Measurements from ENCODE around the gene PLCB1. TPM values are rescaled to one million over a fixed set of nuclear protein-coding genes. Genes with fewer than 3 reads are reported as not detected.

The PLCB1 gene
- total RNA-seq, 1 experiment from 2014 or later = 11.3 TPM

DNA sequence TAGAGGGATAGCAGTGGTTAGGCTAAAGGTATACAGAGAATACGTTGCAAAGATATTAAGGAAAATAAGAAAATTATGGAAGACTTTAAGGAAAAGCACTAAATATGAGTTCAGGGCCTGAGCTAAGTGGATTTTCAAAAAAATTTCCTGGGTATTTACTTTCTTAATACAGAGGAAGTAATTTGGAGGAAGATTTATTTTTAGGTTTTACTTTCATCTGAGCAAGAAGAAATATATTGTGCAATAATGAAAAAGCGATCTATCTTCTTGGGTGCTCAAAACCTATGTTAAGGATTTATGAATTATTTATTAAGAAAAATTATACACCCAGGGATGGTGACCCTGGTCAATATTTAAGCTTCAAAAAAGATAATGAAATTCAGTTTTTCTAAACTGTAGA, 224.7 kb downstream of the PLCB1 start (continued):
- TF ChIP-seq, protein P1, sequence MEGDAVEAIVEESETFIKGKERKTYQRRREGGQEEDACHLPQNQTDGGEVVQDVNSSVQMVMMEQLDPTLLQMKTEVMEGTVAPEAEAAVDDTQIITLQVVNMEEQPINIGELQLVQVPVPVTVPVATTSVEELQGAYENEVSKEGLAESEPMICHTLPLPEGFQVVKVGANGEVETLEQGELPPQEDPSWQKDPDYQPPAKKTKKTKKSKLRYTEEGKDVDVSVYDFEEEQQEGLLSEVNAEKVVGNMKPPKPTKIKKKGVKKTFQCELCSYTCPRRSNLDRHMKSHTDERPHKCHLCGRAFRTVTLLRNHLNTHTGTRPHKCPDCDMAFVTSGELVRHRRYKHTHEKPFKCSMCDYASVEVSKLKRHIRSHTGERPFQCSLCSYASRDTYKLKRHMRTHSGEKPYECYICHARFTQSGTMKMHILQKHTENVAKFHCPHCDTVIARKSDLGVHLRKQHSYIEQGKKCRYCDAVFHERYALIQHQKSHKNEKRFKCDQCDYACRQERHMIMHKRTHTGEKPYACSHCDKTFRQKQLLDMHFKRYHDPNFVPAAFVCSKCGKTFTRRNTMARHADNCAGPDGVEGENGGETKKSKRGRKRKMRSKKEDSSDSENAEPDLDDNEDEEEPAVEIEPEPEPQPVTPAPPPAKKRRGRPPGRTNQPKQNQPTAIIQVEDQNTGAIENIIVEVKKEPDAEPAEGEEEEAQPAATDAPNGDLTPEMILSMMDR (IDR thresholded peaks at IDR 0.05) = no peak
- no peak for TF ChIP-seq FOXP1 (CRISPR knock-in tag; IDR thresholded peaks at IDR 0.05; ENCODE audit: borderline replicate concordance)
- TF ChIP-seq, protein P2, sequence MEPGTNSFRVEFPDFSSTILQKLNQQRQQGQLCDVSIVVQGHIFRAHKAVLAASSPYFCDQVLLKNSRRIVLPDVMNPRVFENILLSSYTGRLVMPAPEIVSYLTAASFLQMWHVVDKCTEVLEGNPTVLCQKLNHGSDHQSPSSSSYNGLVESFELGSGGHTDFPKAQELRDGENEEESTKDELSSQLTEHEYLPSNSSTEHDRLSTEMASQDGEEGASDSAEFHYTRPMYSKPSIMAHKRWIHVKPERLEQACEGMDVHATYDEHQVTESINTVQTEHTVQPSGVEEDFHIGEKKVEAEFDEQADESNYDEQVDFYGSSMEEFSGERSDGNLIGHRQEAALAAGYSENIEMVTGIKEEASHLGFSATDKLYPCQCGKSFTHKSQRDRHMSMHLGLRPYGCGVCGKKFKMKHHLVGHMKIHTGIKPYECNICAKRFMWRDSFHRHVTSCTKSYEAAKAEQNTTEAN (CRISPR knock-in tag; IDR thresholded peaks at IDR 0.05) = no peak
- no peak for TF ChIP-seq OVOL2 (CRISPR knock-in tag; IDR thresholded peaks at IDR 0.05; ENCODE audit: borderline replicate concordance)
- TF ChIP-seq, protein P3, sequence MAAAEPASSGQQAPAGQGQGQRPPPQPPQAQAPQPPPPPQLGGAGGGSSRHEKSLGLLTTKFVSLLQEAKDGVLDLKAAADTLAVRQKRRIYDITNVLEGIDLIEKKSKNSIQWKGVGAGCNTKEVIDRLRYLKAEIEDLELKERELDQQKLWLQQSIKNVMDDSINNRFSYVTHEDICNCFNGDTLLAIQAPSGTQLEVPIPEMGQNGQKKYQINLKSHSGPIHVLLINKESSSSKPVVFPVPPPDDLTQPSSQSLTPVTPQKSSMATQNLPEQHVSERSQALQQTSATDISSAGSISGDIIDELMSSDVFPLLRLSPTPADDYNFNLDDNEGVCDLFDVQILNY (CRISPR knock-in tag; IDR thresholded peaks at IDR 0.05) = no peak

DNA sequence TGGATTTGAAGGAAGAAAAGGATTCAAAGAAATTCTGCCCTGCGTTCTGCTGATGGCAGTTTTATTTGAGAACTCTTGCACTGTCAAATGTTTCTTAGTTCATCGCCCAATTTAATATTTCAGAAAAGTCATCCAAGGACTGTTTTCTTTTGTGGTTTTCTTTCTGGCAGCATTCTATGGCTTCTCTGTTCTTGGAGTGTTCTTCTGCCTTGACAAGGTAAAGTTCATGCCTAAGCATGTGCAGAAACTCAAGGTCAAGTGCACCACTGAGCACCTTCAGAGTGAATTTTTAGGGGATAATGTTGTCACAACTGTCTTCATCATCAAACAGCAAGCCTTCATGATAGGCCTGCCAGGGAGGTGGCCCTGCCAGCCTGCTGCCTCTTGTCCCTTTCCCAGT, 225.6 kb downstream of the PLCB1 start:
- ChIA-PET CTCF (no interaction called here), POLR2A (no interaction called here)
- no peak for TF ChIP-seq ZNF219 (CRISPR knock-in tag; IDR thresholded peaks at IDR 0.05; ENCODE audit: borderline replicate concordance)
- no peak for TF ChIP-seq RELA (CRISPR knock-in tag; IDR thresholded peaks at IDR 0.05; ENCODE audit: borderline replicate concordance)
- no peak for TF ChIP-seq CBFB (CRISPR knock-in tag; IDR thresholded peaks at IDR 0.05; ENCODE audit: low read depth)
- no peak for TF ChIP-seq TEAD4 (CRISPR knock-in tag; IDR thresholded peaks at IDR 0.05)
- TF ChIP-seq ZNF138 (CRISPR knock-in tag; conservative IDR thresholded peaks at IDR 0.05) = no peak
- no peak for TF ChIP-seq TP53 (CRISPR knock-in tag; IDR thresholded peaks at IDR 0.05)
- Mint-ChIP-seq H3K9me3 (no peaks in the 10 kb centered on the region), H3K27ac (no peak overlapping the region), H3K4me1 (peaks cover 28% of the 10 kb centered on the region), H3K27me3 (ENCODE audit: low read depth) (no peaks in the 10 kb centered on the region), H3K36me3 (no peaks in the 10 kb centered on the region), H3K4me3 (no peak overlapping the region)
- DNase-seq (ENCODE audit: low spot score) (no peak), ATAC-seq (no peak)

DNA sequence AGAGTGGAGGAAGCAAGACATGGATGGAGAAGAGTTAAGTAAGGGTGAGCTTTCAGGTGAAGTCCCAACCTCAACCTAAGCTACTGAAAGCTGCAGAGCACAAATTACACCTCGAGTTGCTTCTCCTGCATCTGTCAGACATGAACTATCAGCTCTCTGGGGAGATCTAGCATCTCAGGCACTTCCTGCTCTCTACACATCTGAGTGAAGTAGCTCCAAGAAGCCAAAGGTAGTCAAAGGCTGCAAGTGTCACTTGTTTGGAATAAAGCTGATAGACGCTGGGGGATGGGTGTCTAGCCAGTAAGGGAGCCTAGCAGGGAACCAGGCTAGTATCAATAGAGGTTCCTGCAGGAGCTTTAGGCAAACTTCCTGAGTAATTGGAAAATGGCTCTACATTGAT, 228.0 kb downstream of the PLCB1 start:
- POLR2A ChIA-PET = interaction anchor here (1.1 kb wide), 1 partner anchor 13 kb away, joined by 3 read pairs; no protein-coding TSS in a partner anchor
- Mint-ChIP-seq H3K27ac (peak overlapping the region; percentile 17; the same call in 1 of the 2 replicates), H3K4me1 (peaks cover 20% of the 10 kb centered on the region), H3K9me3 (no peaks in the 10 kb centered on the region), H3K36me3 (no peaks in the 10 kb centered on the region), H3K4me3 (no peak overlapping the region), H3K27me3 (ENCODE audit: low read depth) (no peaks in the 10 kb centered on the region)
- peak; percentile 79 for ATAC-seq
- CTCF ChIA-PET = interaction anchor here (0.8 to 2.1 kb wide), 7 partner anchors 39 to 363 kb away, joined by 3 to 7 read pairs (median 3); no protein-coding TSS in a partner anchor
- no peak for DNase-seq (ENCODE audit: low spot score)
- no peak for TF ChIP-seq ETV6 (CRISPR knock-in tag; IDR thresholded peaks at IDR 0.05)
- TF ChIP-seq RELA (CRISPR knock-in tag; IDR thresholded peaks at IDR 0.05; ENCODE audit: borderline replicate concordance) = no peak
- TF ChIP-seq JUN (CRISPR knock-in tag; IDR thresholded peaks at IDR 0.05) = no peak
- no peak for TF ChIP-seq TEAD1 (CRISPR knock-in tag; IDR thresholded peaks at IDR 0.05)
- TF ChIP-seq, protein P4, sequence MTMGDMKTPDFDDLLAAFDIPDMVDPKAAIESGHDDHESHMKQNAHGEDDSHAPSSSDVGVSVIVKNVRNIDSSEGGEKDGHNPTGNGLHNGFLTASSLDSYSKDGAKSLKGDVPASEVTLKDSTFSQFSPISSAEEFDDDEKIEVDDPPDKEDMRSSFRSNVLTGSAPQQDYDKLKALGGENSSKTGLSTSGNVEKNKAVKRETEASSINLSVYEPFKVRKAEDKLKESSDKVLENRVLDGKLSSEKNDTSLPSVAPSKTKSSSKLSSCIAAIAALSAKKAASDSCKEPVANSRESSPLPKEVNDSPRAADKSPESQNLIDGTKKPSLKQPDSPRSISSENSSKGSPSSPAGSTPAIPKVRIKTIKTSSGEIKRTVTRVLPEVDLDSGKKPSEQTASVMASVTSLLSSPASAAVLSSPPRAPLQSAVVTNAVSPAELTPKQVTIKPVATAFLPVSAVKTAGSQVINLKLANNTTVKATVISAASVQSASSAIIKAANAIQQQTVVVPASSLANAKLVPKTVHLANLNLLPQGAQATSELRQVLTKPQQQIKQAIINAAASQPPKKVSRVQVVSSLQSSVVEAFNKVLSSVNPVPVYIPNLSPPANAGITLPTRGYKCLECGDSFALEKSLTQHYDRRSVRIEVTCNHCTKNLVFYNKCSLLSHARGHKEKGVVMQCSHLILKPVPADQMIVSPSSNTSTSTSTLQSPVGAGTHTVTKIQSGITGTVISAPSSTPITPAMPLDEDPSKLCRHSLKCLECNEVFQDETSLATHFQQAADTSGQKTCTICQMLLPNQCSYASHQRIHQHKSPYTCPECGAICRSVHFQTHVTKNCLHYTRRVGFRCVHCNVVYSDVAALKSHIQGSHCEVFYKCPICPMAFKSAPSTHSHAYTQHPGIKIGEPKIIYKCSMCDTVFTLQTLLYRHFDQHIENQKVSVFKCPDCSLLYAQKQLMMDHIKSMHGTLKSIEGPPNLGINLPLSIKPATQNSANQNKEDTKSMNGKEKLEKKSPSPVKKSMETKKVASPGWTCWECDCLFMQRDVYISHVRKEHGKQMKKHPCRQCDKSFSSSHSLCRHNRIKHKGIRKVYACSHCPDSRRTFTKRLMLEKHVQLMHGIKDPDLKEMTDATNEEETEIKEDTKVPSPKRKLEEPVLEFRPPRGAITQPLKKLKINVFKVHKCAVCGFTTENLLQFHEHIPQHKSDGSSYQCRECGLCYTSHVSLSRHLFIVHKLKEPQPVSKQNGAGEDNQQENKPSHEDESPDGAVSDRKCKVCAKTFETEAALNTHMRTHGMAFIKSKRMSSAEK (CRISPR knock-in tag; IDR thresholded peaks at IDR 0.05; ENCODE audit: borderline replicate concordance) = no peak
- no peak for TF ChIP-seq SP1 (CRISPR knock-in tag; conservative IDR thresholded peaks at IDR 0.05)
- TF ChIP-seq, protein P5, sequence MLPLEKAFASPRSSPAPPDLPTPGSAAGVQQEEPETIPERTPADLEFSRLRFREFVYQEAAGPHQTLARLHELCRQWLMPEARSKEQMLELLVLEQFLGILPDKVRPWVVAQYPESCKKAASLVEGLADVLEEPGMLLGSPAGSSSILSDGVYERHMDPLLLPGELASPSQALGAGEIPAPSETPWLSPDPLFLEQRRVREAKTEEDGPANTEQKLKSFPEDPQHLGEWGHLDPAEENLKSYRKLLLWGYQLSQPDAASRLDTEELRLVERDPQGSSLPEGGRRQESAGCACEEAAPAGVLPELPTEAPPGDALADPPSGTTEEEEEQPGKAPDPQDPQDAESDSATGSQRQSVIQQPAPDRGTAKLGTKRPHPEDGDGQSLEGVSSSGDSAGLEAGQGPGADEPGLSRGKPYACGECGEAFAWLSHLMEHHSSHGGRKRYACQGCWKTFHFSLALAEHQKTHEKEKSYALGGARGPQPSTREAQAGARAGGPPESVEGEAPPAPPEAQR (CRISPR knock-in tag; IDR thresholded peaks at IDR 0.05) = no peak
- TF ChIP-seq, protein P6, sequence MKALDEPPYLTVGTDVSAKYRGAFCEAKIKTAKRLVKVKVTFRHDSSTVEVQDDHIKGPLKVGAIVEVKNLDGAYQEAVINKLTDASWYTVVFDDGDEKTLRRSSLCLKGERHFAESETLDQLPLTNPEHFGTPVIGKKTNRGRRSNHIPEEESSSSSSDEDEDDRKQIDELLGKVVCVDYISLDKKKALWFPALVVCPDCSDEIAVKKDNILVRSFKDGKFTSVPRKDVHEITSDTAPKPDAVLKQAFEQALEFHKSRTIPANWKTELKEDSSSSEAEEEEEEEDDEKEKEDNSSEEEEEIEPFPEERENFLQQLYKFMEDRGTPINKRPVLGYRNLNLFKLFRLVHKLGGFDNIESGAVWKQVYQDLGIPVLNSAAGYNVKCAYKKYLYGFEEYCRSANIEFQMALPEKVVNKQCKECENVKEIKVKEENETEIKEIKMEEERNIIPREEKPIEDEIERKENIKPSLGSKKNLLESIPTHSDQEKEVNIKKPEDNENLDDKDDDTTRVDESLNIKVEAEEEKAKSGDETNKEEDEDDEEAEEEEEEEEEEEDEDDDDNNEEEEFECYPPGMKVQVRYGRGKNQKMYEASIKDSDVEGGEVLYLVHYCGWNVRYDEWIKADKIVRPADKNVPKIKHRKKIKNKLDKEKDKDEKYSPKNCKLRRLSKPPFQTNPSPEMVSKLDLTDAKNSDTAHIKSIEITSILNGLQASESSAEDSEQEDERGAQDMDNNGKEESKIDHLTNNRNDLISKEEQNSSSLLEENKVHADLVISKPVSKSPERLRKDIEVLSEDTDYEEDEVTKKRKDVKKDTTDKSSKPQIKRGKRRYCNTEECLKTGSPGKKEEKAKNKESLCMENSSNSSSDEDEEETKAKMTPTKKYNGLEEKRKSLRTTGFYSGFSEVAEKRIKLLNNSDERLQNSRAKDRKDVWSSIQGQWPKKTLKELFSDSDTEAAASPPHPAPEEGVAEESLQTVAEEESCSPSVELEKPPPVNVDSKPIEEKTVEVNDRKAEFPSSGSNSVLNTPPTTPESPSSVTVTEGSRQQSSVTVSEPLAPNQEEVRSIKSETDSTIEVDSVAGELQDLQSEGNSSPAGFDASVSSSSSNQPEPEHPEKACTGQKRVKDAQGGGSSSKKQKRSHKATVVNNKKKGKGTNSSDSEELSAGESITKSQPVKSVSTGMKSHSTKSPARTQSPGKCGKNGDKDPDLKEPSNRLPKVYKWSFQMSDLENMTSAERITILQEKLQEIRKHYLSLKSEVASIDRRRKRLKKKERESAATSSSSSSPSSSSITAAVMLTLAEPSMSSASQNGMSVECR (CRISPR knock-in tag; IDR thresholded peaks at IDR 0.05; ENCODE audit: borderline replicate concordance) = no peak

All from WTC11 (cell line).